ENCODE data around the gene DNM3.

- TF ChIP-seq CTCF (IDR thresholded peaks at IDR 0.05) (no peak), EZH2 (IDR thresholded peaks at IDR 0.05; ENCODE audit: borderline replicate concordance, insufficient read depth, low read depth, low read length, poor library complexity, severe bottlenecking) (no peak)
Measured at GRCh38 chr1:172320733-172321132, 479.4 kb downstream of the DNM3 start.
